ENCODE data around the gene AADACL4. TPM values are rescaled to one million over a fixed set of nuclear protein-coding genes. Genes with fewer than 3 reads are reported as not detected.

Gene AADACL4
- total RNA-seq, 2 donors from 2014 or later: not detected

- Mint-ChIP-seq H3K9me3 (peaks cover 0 to 6% of the 10 kb centered on the region in 2 donors), H3K4me3 (peak overlapping the region in 1 of 2 donors; percentile 29), H3K27ac (no peak overlapping the region), H3K4me1 (ENCODE audit: low read depth) (peaks cover 59% of the 10 kb centered on the region), H3K27me3 (ENCODE audit: low read depth) (no peaks in the 10 kb centered on the region), H3K36me3 (ENCODE audit: insufficient read depth in 2 of 2) (peaks cover 11 to 18% of the 10 kb centered on the region in 2 donors)
- DNase-seq (no peak), ATAC-seq (replicated peaks in 1 of 2) (no peak)
These were observed 40.7 kb upstream of the AADACL4 start for GRCh38 chr1:12603224-12603623.

- peak overlapping the region; percentile 73 to 79 for H3K4me3 Mint-ChIP-seq
- peak; percentile 97 to 99 for ATAC-seq (replicated peaks in 1 of 2)
- H3K4me1 Mint-ChIP-seq (ENCODE audit: low read depth): peaks cover 67% of the 10 kb centered on the region
- peak; percentile 75 to 78 for DNase-seq
- H3K9me3 Mint-ChIP-seq: peaks cover 0 to 6% of the 10 kb centered on the region in 2 donors
- peaks cover 14 to 19% of the 10 kb centered on the region in 2 donors for H3K36me3 Mint-ChIP-seq (ENCODE audit: insufficient read depth in 2 of 2)
- H3K27ac Mint-ChIP-seq: peak overlapping the region; percentile 0
- no peaks in the 10 kb centered on the region for H3K27me3 Mint-ChIP-seq (ENCODE audit: low read depth)
These were observed 39.6 kb upstream of the AADACL4 start for GRCh38 chr1:12604114-12604874.

- DNase-seq: no peak
- Mint-ChIP-seq H3K9me3 (peaks cover 0 to 6% of the 10 kb centered on the region in 2 donors), H3K36me3 (ENCODE audit: insufficient read depth in 2 of 2) (peaks cover 14 to 19% of the 10 kb centered on the region in 2 donors), H3K4me1 (ENCODE audit: low read depth) (peaks cover 69% of the 10 kb centered on the region), H3K27ac (no peak overlapping the region), H3K27me3 (ENCODE audit: low read depth) (no peaks in the 10 kb centered on the region), H3K4me3 (peak overlapping the region in 1 of 2 donors; percentile 73)
- no peak for ATAC-seq (replicated peaks in 1 of 2)
These were observed 38.9 kb upstream of the AADACL4 start for GRCh38 chr1:12604986-12605385.

GRCh38 chr1:12607263-12607662, 36.6 kb upstream of the AADACL4 start:
- Mint-ChIP-seq H3K36me3 (ENCODE audit: insufficient read depth in 2 of 2) (peaks cover 14 to 29% of the 10 kb centered on the region in 2 donors), H3K4me1 (ENCODE audit: low read depth) (peaks cover 63% of the 10 kb centered on the region), H3K9me3 (peaks cover 0 to 6% of the 10 kb centered on the region in 2 donors), H3K27ac (no peak overlapping the region), H3K27me3 (ENCODE audit: low read depth) (no peaks in the 10 kb centered on the region), H3K4me3 (no peak overlapping the region)
- ATAC-seq (replicated peaks in 1 of 2) (no peak), DNase-seq (no peak)

- Mint-ChIP-seq H3K9me3 (peaks cover 0 to 6% of the 10 kb centered on the region in 2 donors), H3K27me3 (ENCODE audit: low read depth) (no peaks in the 10 kb centered on the region), H3K36me3 (ENCODE audit: insufficient read depth in 2 of 2) (peaks cover 14 to 36% of the 10 kb centered on the region in 2 donors), H3K4me1 (ENCODE audit: low read depth) (peaks cover 62% of the 10 kb centered on the region), H3K27ac (no peak overlapping the region), H3K4me3 (no peak overlapping the region)
- DNase-seq (no peak), ATAC-seq (replicated peaks in 1 of 2) (no peak)
These were observed 35.5 kb upstream of the AADACL4 start for GRCh38 chr1:12608311-12608957.

GRCh38 chr1:12609469-12610003, 34.3 kb upstream of the AADACL4 start:
- Mint-ChIP-seq H3K27me3 (ENCODE audit: low read depth) (no peaks in the 10 kb centered on the region), H3K9me3 (peaks cover 0 to 6% of the 10 kb centered on the region in 2 donors), H3K27ac (no peak overlapping the region), H3K4me1 (ENCODE audit: low read depth) (peaks cover 62% of the 10 kb centered on the region), H3K4me3 (no peak overlapping the region), H3K36me3 (ENCODE audit: insufficient read depth in 2 of 2) (peaks cover 14 to 35% of the 10 kb centered on the region in 2 donors)
- ATAC-seq (replicated peaks in 1 of 2) (no peak), DNase-seq (no peak)

- ATAC-seq (replicated peaks in 1 of 2) (no peak), DNase-seq (no peak)
- no peak overlapping the region for H3K27ac Mint-ChIP-seq
- H3K4me1 Mint-ChIP-seq (ENCODE audit: low read depth): peaks cover 62% of the 10 kb centered on the region
- no peaks in the 10 kb centered on the region for H3K27me3 Mint-ChIP-seq (ENCODE audit: low read depth)
- peaks cover 0 to 6% of the 10 kb centered on the region in 2 donors for H3K9me3 Mint-ChIP-seq
- peak overlapping the region in 1 of 2 donors; percentile 5 for H3K4me3 Mint-ChIP-seq
- H3K36me3 Mint-ChIP-seq (ENCODE audit: insufficient read depth in 2 of 2): peaks cover 14 to 35% of the 10 kb centered on the region in 2 donors
These were observed 33.5 kb upstream of the AADACL4 start for GRCh38 chr1:12610305-12610935.

- DNase-seq (no peak), ATAC-seq (replicated peaks in 1 of 2) (no peak)
- H3K4me1 Mint-ChIP-seq (ENCODE audit: low read depth): peaks cover 66% of the 10 kb centered on the region
- H3K27me3 Mint-ChIP-seq (ENCODE audit: low read depth): no peaks in the 10 kb centered on the region
- H3K4me3 Mint-ChIP-seq: peak overlapping the region in 1 of 2 donors; percentile 5
- H3K36me3 Mint-ChIP-seq (ENCODE audit: insufficient read depth in 2 of 2): peaks cover 14 to 35% of the 10 kb centered on the region in 2 donors
- peaks cover 0 to 6% of the 10 kb centered on the region in 2 donors for H3K9me3 Mint-ChIP-seq
- H3K27ac Mint-ChIP-seq: no peak overlapping the region
These were observed 32.9 kb upstream of the AADACL4 start for GRCh38 chr1:12610941-12611340.

GRCh38 chr1:12613180-12613579, 30.7 kb upstream of the AADACL4 start:
- no peak for DNase-seq
- Mint-ChIP-seq H3K4me1 (ENCODE audit: low read depth) (peaks cover 73% of the 10 kb centered on the region), H3K36me3 (ENCODE audit: insufficient read depth in 2 of 2) (peaks cover 5 to 21% of the 10 kb centered on the region in 2 donors), H3K27ac (no peak overlapping the region), H3K27me3 (ENCODE audit: low read depth) (no peaks in the 10 kb centered on the region), H3K9me3 (no peaks in the 10 kb centered on the region), H3K4me3 (no peak overlapping the region)
- no peak for ATAC-seq (replicated peaks in 1 of 2)

- H3K4me3 Mint-ChIP-seq: peak overlapping the region; percentile 92 to 96
- H3K4me1 Mint-ChIP-seq (ENCODE audit: low read depth): peaks cover 75% of the 10 kb centered on the region
- peak overlapping the region; percentile 49 for H3K27ac Mint-ChIP-seq
- ATAC-seq (replicated peaks in 1 of 2) (no peak), DNase-seq (no peak)
- H3K36me3 Mint-ChIP-seq (ENCODE audit: insufficient read depth in 2 of 2): peaks cover 3 to 20% of the 10 kb centered on the region in 2 donors
- no peaks in the 10 kb centered on the region for H3K9me3 Mint-ChIP-seq
- H3K27me3 Mint-ChIP-seq (ENCODE audit: low read depth): no peaks in the 10 kb centered on the region
These were observed 29.3 kb upstream of the AADACL4 start for GRCh38 chr1:12614402-12615158.

GRCh38 chr1:12615159-12615864, 28.6 kb upstream of the AADACL4 start:
- H3K27me3 Mint-ChIP-seq (ENCODE audit: low read depth): no peaks in the 10 kb centered on the region
- peak overlapping the region; percentile 92 to 96 for H3K4me3 Mint-ChIP-seq
- H3K9me3 Mint-ChIP-seq: no peaks in the 10 kb centered on the region
- DNase-seq (no peak), ATAC-seq (replicated peaks in 1 of 2) (no peak)
- H3K4me1 Mint-ChIP-seq (ENCODE audit: low read depth): peaks cover 76% of the 10 kb centered on the region
- H3K36me3 Mint-ChIP-seq (ENCODE audit: insufficient read depth in 2 of 2): peaks cover 3 to 18% of the 10 kb centered on the region in 2 donors
- H3K27ac Mint-ChIP-seq: peak overlapping the region; percentile 49

Measured in activated T-cell treated with anti-CD3 and anti-CD28 coated beads, Interleukin-2, amount 50 U/mL, for 72 hours (primary cell).